Mucosa of stomach (tissue), 1 donor: Measurements from ENCODE around the gene RAB22A.
A peak's percentile ranks its signal among the peaks of the same experiment; 100 is the strongest.

Experiments
- H3K27me3 ChIP-seq: one replicate; pipeline ENCODE4 v1.7.0; 2013; ENCODE audit warnings: mild to moderate bottlenecking, low read length; ENCODE audit not compliant: control insufficient read depth, insufficient read depth
- H3K36me3 ChIP-seq: one replicate; pipeline ENCODE4 v1.7.0; 2013; ENCODE audit warnings: low read length; ENCODE audit not compliant: control insufficient read depth, insufficient read depth
- H3K4me1 ChIP-seq: one replicate; pipeline ENCODE4 v1.7.0; 2013; ENCODE audit warnings: mild to moderate bottlenecking, low read length; ENCODE audit not compliant: control insufficient read depth, insufficient read depth
- H3K4me3 ChIP-seq: one replicate; pipeline ENCODE4 v1.7.0; 2013; ENCODE audit warnings: low read length
- H3K9ac ChIP-seq: one replicate; pipeline ENCODE4 v1.7.0; 2013; ENCODE audit warnings: mild to moderate bottlenecking, low read length, moderate library complexity
- H3K9me3 ChIP-seq: one replicate; pipeline ENCODE4 v1.7.0; 2013; ENCODE audit warnings: mild to moderate bottlenecking, low read length, moderate library complexity; ENCODE audit not compliant: control insufficient read depth
- donor health status: Pancreatic carcinoma.

The RAB22A gene

DNA sequence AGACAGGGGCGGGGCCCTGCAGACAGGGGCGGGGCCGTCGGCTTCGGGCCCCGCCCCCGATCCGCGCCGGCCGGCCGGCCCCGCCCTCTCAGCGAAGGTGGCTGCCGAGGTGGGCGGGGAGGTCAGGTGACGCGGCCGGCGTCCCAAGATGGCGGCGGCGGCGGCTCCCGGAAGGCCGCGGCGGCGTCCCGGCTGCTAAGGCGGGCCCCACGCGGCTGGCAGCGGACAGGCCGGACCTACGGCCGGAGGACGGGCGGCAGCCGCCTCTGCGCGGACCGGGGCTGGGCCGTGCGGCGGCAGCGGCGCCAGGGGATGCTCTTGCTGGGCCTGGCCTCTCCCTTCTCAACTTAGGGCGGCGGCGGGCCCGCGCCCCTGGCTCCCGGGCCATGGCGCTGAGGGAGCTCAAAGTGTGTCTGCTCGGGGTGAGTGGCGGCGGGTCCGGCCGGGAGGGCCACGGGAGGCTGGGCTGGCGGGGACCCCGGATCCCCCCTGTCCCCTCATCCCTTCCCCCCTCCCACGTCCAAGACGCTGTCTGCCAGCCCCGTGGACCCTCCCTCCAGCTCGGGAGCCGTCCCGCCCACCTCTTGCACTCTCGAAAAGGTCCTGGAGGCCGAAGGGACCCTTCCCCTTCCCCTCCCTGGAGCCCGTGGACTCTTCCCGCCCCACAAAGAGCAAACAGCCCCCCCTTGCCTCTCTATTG is at the start of gene RAB22A:
Gene RAB22A (plus strand): TSS at position 125 of the 700 bp plus-strand sequence. CDS start 262 bp downstream, at position 387.
- peak within 1 kb of the TSS; percentile 72 for H3K9ac ChIP-seq
- H3K4me1 ChIP-seq = peaks cover 37% of the 10 kb centered on the region
- no peaks in the 10 kb centered on the region for H3K27me3 ChIP-seq
- no peaks in the 10 kb centered on the region for H3K9me3 ChIP-seq
- no peaks in the 10 kb centered on the region for H3K36me3 ChIP-seq
- peak within 1 kb of the TSS; percentile 60 for H3K4me3 ChIP-seq

DNA sequence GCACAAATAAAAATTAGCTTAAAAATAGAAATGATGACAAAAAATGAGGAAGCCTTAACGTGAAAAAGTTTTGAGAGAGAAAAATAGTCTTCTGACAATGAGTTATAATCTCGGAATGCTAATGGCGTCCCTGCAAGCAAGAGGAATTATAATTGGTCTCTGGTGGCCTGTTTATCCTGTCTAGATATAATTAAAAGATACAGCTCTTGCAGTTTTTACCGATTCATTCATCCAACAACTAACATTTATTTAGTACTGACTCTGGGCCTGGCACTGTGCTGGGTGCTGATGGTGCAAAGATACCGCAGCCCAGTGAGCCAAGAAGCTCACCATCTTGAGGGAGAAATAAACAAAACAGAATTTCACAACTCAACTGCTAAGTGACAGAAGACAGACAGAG is 49.5 kb upstream of the RAB22A start:
- H3K9ac ChIP-seq = no peak overlapping the region
- H3K4me3 ChIP-seq = no peak overlapping the region
- no peaks in the 10 kb centered on the region for H3K4me1 ChIP-seq
- no peaks in the 10 kb centered on the region for H3K9me3 ChIP-seq
- no peaks in the 10 kb centered on the region for H3K36me3 ChIP-seq
- H3K27me3 ChIP-seq = no peaks in the 10 kb centered on the region

DNA sequence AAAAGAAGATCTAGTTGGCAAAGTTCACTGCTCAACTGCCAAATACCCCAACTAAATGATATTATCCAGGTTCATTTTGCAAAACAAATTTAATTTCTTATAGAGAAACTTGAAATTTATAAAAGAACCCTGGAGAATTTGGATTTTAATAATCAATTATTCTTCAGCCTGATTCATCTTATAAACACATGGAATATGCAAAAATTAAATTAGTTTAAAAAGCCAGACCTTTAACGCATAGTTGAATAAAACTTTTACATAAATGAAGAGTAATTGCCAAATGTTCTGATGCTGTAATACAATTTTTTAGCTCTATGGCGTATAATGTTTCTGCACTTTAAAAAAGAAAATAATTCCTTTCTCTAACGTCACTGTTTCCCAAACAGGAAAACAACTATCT is 47.9 kb upstream of the RAB22A start:
- no peak overlapping the region for H3K9ac ChIP-seq
- H3K27me3 ChIP-seq = no peaks in the 10 kb centered on the region
- no peak overlapping the region for H3K4me3 ChIP-seq
- no peaks in the 10 kb centered on the region for H3K4me1 ChIP-seq
- H3K36me3 ChIP-seq = no peaks in the 10 kb centered on the region
- no peaks in the 10 kb centered on the region for H3K9me3 ChIP-seq

GRCh38 chr20:58264271-58264670 is 45.2 kb upstream of the RAB22A start:
- Histone ChIP-seq H3K27me3 (no peaks in the 10 kb centered on the region), H3K9me3 (no peaks in the 10 kb centered on the region), H3K4me3 (no peak overlapping the region), H3K36me3 (no peaks in the 10 kb centered on the region), H3K4me1 (peaks cover 13% of the 10 kb centered on the region), H3K9ac (no peak overlapping the region)

- H3K9ac ChIP-seq = no peak overlapping the region
- no peaks in the 10 kb centered on the region for H3K27me3 ChIP-seq
- no peak overlapping the region for H3K4me3 ChIP-seq
- no peaks in the 10 kb centered on the region for H3K9me3 ChIP-seq
- no peaks in the 10 kb centered on the region for H3K36me3 ChIP-seq
- H3K4me1 ChIP-seq = peaks cover 14% of the 10 kb centered on the region
Measured at GRCh38 chr20:58267389-58268215, 41.9 kb upstream of the RAB22A start.

- Histone ChIP-seq H3K4me1 (peaks cover 14% of the 10 kb centered on the region), H3K9ac (no peak overlapping the region), H3K36me3 (no peaks in the 10 kb centered on the region), H3K4me3 (no peak overlapping the region), H3K9me3 (no peaks in the 10 kb centered on the region), H3K27me3 (no peaks in the 10 kb centered on the region)
Measured at GRCh38 chr20:58268421-58268821, 41.1 kb upstream of the RAB22A start.

GRCh38 chr20:58268936-58269619 is 40.4 kb upstream of the RAB22A start:
- no peaks in the 10 kb centered on the region for H3K27me3 ChIP-seq
- H3K9ac ChIP-seq = no peak overlapping the region
- H3K9me3 ChIP-seq = no peaks in the 10 kb centered on the region
- no peaks in the 10 kb centered on the region for H3K36me3 ChIP-seq
- H3K4me1 ChIP-seq = peaks cover 14% of the 10 kb centered on the region
- H3K4me3 ChIP-seq = no peak overlapping the region

DNA sequence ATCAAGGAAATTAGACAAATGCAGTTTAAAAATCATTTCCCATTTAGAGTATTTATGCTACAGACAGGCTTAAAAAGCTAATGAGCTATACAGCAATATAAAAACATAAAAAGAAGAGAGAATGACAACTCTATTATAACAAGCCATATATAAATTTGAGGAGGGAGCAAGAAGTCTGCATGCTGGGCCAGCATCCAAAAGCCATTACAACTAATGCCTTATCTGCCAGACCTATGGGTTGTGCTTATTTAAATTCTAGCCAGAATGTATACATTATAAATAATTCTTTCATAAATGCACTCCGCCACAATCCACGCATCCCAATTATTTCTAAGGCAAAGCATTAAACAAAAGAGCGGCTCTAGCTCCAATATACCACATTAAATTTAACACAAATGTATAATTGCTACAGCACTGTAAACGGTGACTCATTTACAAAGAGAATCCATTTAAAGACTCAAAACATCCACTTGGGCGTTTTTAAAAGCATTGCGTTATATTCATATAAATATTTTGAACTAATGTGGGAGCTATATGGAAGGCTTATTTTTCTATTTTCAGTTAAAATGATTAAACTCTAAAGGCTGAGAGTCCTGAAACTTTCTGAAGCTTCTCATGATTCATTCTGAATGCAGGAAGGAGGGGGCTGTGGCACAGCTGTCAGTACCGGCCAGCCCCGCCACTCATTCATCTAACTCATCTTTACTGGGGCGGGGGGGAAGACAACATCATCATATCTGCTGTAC is 37.7 kb upstream of the RAB22A start:
- H3K9me3 ChIP-seq = no peaks in the 10 kb centered on the region
- H3K9ac ChIP-seq = no peak overlapping the region
- no peaks in the 10 kb centered on the region for H3K27me3 ChIP-seq
- peaks cover 14% of the 10 kb centered on the region for H3K4me1 ChIP-seq
- H3K4me3 ChIP-seq = no peak overlapping the region
- H3K36me3 ChIP-seq = no peaks in the 10 kb centered on the region

GRCh38 chr20:58274384-58274783 is 35.1 kb upstream of the RAB22A start:
- no peaks in the 10 kb centered on the region for H3K27me3 ChIP-seq
- H3K4me1 ChIP-seq = no peaks in the 10 kb centered on the region
- H3K9me3 ChIP-seq = no peaks in the 10 kb centered on the region
- no peak overlapping the region for H3K9ac ChIP-seq
- no peak overlapping the region for H3K4me3 ChIP-seq
- no peaks in the 10 kb centered on the region for H3K36me3 ChIP-seq

DNA sequence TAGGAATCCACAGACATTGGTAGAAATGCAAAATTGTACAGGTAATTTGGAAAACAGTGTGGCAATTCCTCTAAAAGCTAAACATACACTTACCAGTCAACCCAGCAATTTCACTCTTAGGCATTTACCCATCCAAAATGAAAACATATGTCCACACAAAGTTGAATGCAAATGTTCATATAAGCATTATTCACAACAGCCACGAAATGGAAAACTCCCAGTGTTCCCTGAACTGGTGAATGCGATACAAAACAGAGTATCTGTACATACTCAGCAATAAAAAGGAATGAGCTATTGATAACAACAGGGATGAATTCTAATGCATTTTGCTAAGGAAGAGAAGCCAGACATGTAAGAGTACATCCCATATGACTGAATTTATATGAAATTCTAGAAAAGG is 32.4 kb upstream of the RAB22A start:
- no peaks in the 10 kb centered on the region for H3K36me3 ChIP-seq
- H3K4me3 ChIP-seq = no peak overlapping the region
- H3K4me1 ChIP-seq = no peaks in the 10 kb centered on the region
- no peaks in the 10 kb centered on the region for H3K27me3 ChIP-seq
- H3K9ac ChIP-seq = no peak overlapping the region
- no peaks in the 10 kb centered on the region for H3K9me3 ChIP-seq

DNA sequence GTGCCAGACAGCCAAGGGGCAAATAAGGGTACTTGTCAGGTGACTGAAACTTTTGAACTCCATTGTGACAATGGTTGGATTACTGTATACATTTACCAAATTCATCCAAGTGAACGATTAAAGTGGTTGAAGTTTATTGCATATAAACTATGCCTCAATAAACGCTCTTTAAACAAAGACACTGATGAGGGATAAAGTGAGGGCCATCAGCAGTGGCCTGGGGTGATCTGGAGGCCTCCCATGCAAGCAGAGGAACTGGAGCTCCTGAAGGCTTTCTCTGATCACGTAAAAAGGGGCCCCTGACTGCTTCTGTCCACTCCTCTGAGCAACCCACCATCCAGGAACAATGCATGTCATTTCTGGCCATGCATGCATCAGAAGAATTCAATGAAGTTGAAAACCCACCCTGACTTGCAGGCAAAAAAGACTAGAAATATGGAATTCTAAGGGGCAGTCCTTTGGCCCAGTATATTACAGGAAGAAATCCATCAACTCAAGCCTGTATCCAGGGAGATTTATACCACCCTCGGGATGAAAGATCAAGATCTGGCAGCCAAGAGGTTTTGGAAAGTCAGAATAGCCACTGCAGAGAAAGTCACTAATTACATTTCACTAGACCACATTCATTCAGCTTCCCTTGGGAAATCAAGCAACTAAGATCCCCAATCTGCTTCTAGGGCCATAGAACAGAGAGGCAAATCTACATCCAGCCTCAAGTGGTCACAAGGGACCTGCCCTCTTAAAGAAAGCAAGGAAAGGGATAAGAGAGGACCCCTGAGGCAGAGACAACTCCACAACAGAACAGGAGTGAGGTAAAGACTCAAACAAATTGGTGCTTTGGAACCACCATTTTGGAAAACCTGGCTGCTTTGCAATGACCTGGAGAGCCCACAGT is 31.7 kb upstream of the RAB22A start:
- H3K9ac ChIP-seq = no peak overlapping the region
- H3K27me3 ChIP-seq = no peaks in the 10 kb centered on the region
- no peaks in the 10 kb centered on the region for H3K9me3 ChIP-seq
- H3K4me3 ChIP-seq = no peak overlapping the region
- H3K36me3 ChIP-seq = no peaks in the 10 kb centered on the region
- H3K4me1 ChIP-seq = no peaks in the 10 kb centered on the region
